22Rv1 (cell line): ENCODE results near the gene ZNF462.
"Not testable (repeated sequence)": the region's sequence is repeated elsewhere in the genome, so short reads cannot be mapped to it uniquely, and the experiment has no call there.

Experiments used
- H3K27ac ChIP-seq: fragments of 450-650 bp; 2 replicates; pipeline ENCODE4 v1.5.1; 2017
- CTCF ChIP-seq: fragments of 450-650 bp; IDR thresholded peaks from 2 replicates; pipeline ENCODE4 v1.5.1; 2017; ENCODE audit warnings: mild to moderate bottlenecking
- ZFX ChIP-seq: fragments of 450-650 bp; IDR thresholded peaks from 2 replicates; pipeline ENCODE4 v1.6.1; 2017; ENCODE audit warnings: antibody characterized with exemption, borderline replicate concordance

Gene ZNF462

GRCh38 chr9:106829666-106830408, 33.1 kb upstream of the ZNF462 start:
- TF ChIP-seq CTCF (no peak), ZFX (no peak)
- H3K27ac ChIP-seq: no peak overlapping the region

GRCh38 chr9:106830527-106831150, 32.3 kb upstream of the ZNF462 start:
- TF ChIP-seq ZFX (no peak), CTCF (no peak)
- H3K27ac ChIP-seq: no peak overlapping the region

- no peak for TF ChIP-seq ZFX
- TF ChIP-seq CTCF: no peak
- no peak overlapping the region for H3K27ac ChIP-seq
Observed at GRCh38 chr9:106834888-106835287, 28.1 kb upstream of the ZNF462 start.

GRCh38 chr9:106835840-106836239, 27.1 kb upstream of the ZNF462 start:
- no peak for TF ChIP-seq CTCF
- TF ChIP-seq ZFX: no peak
- no peak overlapping the region for H3K27ac ChIP-seq

- no peak overlapping the region for H3K27ac ChIP-seq
- TF ChIP-seq CTCF: no peak
Observed at GRCh38 chr9:106843371-106843770, 19.6 kb upstream of the ZNF462 start.

GRCh38 chr9:106846307-106846706, 16.7 kb upstream of the ZNF462 start:
- TF ChIP-seq CTCF (no peak), ZFX (no peak)
- no peak overlapping the region for H3K27ac ChIP-seq

GRCh38 chr9:106846857-106847256, 16.1 kb upstream of the ZNF462 start:
- H3K27ac ChIP-seq: no peak overlapping the region
- TF ChIP-seq ZFX (no peak), CTCF (no peak)

- H3K27ac ChIP-seq: not testable (repeated sequence)
Observed at GRCh38 chr9:106851640-106852039, 11.3 kb upstream of the ZNF462 start.
